ENCODE results near the gene GRB10.

The GRB10 gene

DNA sequence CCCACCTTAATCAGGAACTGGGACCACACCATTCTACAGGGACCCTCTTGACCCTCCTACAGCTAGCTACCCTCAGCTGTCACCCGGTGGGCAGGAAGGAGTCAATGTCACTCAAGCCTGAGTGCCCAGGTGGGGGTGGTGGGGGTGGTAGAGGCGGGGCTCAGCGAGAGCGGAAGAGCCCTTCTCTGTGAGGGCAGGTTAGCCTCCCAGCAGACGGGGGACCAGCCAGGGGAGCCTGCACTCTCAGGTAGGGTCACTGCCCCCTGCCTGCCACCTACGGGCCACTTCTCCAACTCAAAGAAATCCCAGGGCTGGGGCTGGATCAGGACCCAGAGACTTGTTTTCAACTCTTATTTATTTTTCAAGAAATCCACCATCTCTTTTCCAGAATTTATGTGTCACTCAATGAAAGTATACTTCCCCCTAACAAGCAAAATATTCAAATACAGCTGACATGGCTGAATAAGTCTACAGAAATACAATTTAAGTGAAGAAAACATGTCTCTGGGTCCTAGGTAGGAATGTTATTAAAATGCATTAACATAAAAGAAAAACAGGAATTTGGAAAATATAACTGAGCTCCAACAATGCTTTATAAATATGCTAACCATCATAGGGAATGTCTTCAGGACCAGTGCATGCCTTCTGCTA, 154.1 kb downstream of the GRB10 start:
- DNase-seq, result no peak

DNA sequence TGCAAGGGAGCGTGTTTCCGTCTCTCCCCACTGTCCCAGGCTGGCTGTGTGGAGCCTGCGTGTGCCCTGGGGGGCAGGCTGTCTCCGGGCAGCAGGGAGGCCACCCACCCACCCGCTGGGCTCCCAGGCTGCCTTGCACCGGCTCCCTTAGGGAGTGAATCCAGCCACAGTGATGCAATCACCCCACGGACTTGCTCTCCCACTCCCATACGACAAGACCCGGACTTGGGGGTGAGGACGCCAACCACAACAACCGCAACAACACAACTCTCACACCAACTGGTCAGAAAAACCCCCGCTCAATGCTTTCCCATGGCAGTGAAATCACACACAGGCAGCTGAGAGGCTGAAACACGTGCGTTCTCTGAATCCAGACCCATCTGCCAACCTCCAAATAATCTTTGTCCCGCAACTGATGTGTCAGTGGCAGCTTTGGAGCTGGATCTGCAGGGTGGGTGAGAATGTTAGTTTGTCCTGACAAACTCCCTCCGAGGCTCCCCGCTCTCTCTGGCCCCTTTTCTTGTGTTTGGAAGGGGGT, 154.8 kb downstream of the GRB10 start:
- DNase-seq, result no peak

- DNase-seq, result no peak
Observed at GRCh38 chr7:50626286-50626685, 156.4 kb downstream of the GRB10 start.

GRCh38 chr7:50625360-50625759, 157.3 kb downstream of the GRB10 start:
- no peak for DNase-seq

DNA sequence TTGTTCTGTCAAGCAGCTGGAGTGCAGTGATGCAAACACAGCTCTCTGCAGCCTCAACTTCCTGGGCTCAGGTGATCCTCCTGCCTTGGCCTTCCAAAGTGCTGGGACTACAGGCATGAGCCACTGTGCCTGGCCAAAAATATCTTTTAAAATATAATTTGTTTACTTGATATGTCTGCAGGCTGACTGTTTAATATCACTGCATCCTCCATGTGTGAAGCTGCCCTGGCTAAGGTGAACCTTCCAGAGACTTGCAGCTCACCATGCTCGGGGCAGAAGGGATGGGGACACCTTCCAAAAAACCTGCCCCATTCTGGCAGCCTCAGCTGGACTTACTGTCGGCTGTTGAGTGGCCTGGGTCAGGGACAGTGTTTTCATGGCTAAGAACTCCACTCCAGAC, 159.9 kb downstream of the GRB10 start:
- no peak for DNase-seq

DNA sequence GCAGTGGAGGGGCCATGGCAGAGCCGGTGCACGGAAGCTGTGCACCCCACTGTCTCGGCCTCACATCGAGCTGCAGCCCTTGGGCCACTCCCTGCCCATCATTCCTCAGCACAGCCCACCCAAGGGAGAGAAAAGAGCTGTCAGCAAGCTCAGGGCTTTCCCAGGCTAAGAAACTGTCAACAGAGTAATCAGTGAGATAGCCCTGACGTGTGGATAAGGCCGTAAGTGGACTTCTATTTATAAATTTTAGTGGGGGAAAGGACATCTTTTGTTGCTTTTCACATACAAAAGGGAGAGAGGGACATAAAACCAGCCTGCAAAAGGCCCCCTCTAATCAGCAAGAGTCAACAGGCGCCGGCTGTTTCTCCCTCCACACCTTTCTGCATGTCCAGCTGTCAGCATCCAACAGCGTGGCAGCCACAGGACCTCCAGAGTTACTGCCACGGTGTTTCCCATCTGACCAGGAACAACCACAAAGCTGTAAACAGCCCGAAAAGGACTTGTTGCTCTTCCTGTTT, 160.7 kb downstream of the GRB10 start:
- no peak for DNase-seq

- DNase-seq, result no peak
Observed at GRCh38 chr7:50621206-50621605, 161.5 kb downstream of the GRB10 start.

GRCh38 chr7:50620433-50620832, 162.3 kb downstream of the GRB10 start:
- DNase-seq, result no peak

GRCh38 chr7:50619684-50620083, 163.0 kb downstream of the GRB10 start:
- DNase-seq, result no peak

- no peak for DNase-seq
Observed at GRCh38 chr7:50618281-50618680, 164.4 kb downstream of the GRB10 start.

DNA sequence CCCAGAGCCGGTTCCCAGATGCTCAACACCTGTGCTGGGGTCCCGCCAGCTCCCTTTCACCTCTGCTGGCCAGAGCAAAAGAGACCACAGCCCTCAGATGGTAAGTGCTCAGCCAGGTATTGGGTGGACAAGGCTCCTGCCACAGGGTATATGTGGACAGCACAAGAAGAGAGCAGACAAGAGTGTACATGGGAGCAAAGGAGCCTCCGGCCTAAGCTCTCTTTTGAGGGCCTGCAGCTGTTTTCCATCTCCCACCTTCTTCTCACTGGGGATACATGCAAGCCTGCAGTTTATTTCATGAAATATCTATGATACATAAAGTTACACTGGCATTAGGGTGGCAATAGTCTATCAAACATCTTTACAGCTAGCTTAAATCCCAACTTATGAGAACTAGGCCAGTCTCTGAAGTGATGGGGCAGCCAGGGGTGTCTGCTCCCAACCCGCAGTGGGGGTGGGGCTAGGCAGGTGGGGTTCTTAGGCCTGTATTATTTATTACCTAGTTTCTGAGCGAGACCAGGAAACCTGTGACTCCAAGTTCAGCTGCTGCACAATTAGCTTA, 167.1 kb downstream of the GRB10 start:
- no peak for DNase-seq

- no peak for DNase-seq
Observed at GRCh38 chr7:50614721-50615518, 167.8 kb downstream of the GRB10 start.

DNA sequence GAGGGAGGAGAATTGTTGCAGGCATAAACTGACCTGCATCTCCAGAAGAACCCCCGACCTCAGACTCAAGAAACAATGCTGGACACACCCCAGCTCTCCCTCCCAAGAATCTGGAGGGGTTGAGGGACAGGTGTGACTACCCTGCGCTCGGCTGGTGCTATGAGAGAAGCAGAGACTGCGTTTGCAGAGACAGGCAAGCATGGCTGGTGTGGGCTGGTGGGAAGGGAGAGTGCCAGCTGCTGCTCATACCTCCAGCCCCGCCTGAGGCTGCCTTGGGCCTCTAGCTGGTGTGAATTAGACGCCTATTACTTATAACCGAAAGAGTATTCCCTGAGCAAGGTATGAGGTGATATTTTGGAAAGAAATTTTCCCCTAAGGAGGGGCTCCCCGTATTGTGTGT, 169.2 kb downstream of the GRB10 start:
- DNase-seq, result no peak

- no peak for DNase-seq
Observed at GRCh38 chr7:50612704-50613103, 170.0 kb downstream of the GRB10 start.

- peak; percentile 66 for DNase-seq
Observed at GRCh38 chr7:50610521-50611277, 172.0 kb downstream of the GRB10 start.

DNA sequence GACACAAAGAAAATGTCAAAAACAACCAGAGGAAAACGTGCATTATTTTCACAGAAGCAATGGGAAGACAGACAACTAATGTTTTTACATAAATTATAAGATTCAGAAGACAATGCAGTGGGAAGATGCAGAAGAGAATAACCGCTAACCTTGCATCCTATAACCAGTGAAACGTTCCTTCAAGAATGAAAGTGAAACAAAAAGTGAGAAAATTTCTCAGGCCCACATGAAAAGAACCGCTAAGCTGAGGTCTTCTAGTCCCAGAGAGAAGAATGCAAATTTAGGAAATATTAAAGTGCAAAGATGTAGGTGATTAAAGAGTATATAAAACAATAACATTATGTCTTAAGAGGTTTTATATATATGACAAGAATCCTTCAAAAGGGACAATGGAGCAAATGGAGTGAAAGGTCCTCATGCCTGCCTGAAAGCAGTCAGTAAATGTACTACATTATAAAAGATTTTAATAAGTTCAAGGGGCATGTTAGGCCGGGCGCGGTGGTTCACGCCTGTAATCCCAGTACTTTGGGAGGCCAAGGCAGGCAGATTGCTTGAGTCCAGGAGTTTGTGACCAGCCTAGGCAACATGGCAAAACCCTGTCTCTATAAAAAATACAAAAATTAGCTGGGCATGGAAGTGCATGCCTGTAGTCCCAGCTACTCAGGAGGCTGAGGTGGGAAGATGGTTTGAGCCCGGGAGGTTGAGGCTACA, 174.3 kb downstream of the GRB10 start:
- peak; percentile 47 for DNase-seq

- DNase-seq, result no peak
Observed at GRCh38 chr7:50607524-50608125, 175.1 kb downstream of the GRB10 start.

- no peak for DNase-seq
Observed at GRCh38 chr7:50605059-50605458, 177.6 kb downstream of the GRB10 start.

- no peak for DNase-seq
Observed at GRCh38 chr7:50603287-50603686, 179.4 kb downstream of the GRB10 start.

GRCh38 chr7:50599385-50599784, 183.3 kb downstream of the GRB10 start:
- no peak for DNase-seq

- DNase-seq, result peak; percentile 60
Observed at GRCh38 chr7:50598460-50599343, 184.0 kb downstream of the GRB10 start.

Measured in inflammatory macrophage treated with lipopolysaccharide for 4 hours (primary cell).